ENCODE results near the gene ALAS1.
"Not testable (repeated sequence)": the region's sequence is repeated elsewhere in the genome, so short reads cannot be mapped to it uniquely, and the experiment has no call there.

ALAS1 gene

GRCh38 chr3:52150860-52151259 lies 47.1 kb upstream of the ALAS1 start:
- Histone ChIP-seq H2AFZ (ENCODE audit: low read depth) (no peak overlapping the region), H3K9ac (no peak overlapping the region)

DNA sequence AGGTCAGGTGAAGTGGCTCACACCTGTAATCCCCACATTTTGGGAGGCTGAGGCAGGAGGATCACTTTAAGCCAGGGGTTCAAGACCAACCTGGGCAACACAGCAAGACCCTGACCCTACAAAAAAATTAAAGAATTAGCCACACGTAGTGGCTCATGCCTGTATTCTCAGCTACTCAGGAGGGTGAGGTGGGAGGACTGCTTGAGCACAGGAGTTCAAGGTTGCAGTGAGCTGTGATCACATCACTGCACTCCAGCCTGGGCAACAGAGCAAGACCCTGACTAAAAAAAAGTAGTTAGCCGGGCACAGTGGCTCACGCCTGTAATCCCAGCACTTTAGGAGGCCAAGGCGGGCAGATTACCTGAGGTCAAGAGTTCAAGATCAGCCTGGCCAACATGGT lies 46.0 kb upstream of the ALAS1 start:
- H3K4me2 ChIP-seq; H3K79me2 ChIP-seq (ENCODE audit: insufficient read depth, low read depth); H3K4me1 ChIP-seq (ENCODE audit: low read depth, poor library complexity, severe bottlenecking); H2AFZ ChIP-seq (ENCODE audit: low read depth); H3K36me3 ChIP-seq (ENCODE audit: insufficient read depth); H3K9ac ChIP-seq; H3K27me3 ChIP-seq (ENCODE audit: insufficient read depth, low read depth); H4K20me1 ChIP-seq (ENCODE audit: insufficient read depth); H3K4me3 ChIP-seq (IDR thresholded peaks at IDR 0.05; ENCODE audit: insufficient read depth, low read depth, low read length); H3K27ac ChIP-seq: not testable (repeated sequence)

More at GRCh38 chr3:52150860-52151259, 47.1 kb upstream of the ALAS1 start:
- Histone ChIP-seq H3K4me2 (no peak overlapping the region), H3K4me1 (ENCODE audit: low read depth, poor library complexity, severe bottlenecking) (peaks cover 7% of the 10 kb centered on the region), H3K79me2 (ENCODE audit: insufficient read depth, low read depth) (no peaks in the 10 kb centered on the region), H3K27ac (no peak overlapping the region), H3K27me3 (ENCODE audit: insufficient read depth, low read depth) (no peaks in the 10 kb centered on the region), H4K20me1 (ENCODE audit: insufficient read depth) (no peaks in the 10 kb centered on the region), H3K36me3 (ENCODE audit: insufficient read depth) (no peaks in the 10 kb centered on the region), H3K4me3 (IDR thresholded peaks at IDR 0.05; ENCODE audit: insufficient read depth, low read depth, low read length) (no peak overlapping the region)
- TF ChIP-seq CTCF (conservative IDR thresholded peaks at IDR 0.05; ENCODE audit: low read depth, low read length), result no peak

- H4K20me1 ChIP-seq (ENCODE audit: insufficient read depth), result no peaks in the 10 kb centered on the region
- H3K4me1 ChIP-seq (ENCODE audit: low read depth, poor library complexity, severe bottlenecking), result peaks cover 7% of the 10 kb centered on the region
- H3K4me2 ChIP-seq, result peak overlapping the region; percentile 55
- H3K9ac ChIP-seq, result peak overlapping the region; percentile 60
- H3K79me2 ChIP-seq (ENCODE audit: insufficient read depth, low read depth), result no peaks in the 10 kb centered on the region
- H3K27me3 ChIP-seq (ENCODE audit: insufficient read depth, low read depth), result no peaks in the 10 kb centered on the region
- peak overlapping the region; percentile 87 for H2AFZ ChIP-seq (ENCODE audit: low read depth)
- TF ChIP-seq CTCF (conservative IDR thresholded peaks at IDR 0.05; ENCODE audit: low read depth, low read length), result no peak
- peak overlapping the region; percentile 42 for H3K27ac ChIP-seq
- peak overlapping the region; percentile 68 for H3K4me3 ChIP-seq (IDR thresholded peaks at IDR 0.05; ENCODE audit: insufficient read depth, low read depth, low read length)
- H3K36me3 ChIP-seq (ENCODE audit: insufficient read depth), result no peaks in the 10 kb centered on the region
Measured at GRCh38 chr3:52153389-52154096, 44.4 kb upstream of the ALAS1 start.

DNA sequence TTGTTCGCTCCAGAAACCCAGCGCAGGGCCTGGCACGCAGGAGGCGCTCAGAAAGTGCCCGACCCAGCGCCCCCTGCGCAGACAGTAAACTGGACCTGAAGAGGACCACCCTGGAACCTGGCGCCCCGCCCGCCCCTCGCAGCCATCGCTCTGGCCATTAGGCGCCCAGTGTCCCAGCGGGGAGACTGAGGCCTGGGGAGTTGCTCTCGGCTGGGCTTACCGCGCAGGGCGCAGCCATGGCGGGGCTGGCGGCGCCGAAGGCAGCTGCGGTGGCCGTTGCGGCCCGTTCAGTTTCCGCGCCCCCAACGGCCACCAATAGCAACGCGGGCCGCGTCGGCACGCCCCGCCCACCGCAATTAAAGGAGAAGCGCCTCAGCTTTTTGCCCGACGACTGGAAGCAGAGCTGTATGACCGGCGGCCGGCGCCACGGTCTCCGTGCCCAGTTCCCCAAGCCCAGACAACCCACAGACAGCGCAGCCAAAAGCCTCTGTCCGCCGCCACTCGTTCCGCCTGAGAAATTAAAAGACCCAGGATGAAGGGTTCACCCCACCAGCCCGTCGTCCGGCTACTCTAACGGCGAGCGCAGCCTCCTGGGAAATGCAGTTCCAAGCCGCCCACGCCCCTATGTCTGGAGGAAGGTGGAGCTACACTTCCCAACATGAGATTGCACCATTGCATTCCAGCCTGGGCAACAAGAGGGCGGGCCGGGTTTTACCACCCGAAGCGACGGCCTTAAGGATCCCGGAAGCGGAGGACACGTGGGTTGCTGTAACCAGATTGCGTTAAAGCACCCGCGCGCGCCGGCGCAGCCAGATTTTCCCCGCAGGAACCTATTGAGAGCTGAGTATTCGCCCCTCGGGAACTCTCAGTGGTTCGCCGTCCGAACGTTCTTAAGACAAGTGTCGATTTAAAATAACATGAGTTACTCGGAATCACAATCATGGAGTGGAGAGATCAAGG lies 43.5 kb upstream of the ALAS1 start, which contains the start of gene POC1A:
Gene POC1A, minus strand, starts transcription at position 289 of the 960 bp plus-strand sequence. Its CDS starts 51 bp downstream, at position 238.
- no peaks in the 10 kb centered on the region for H3K36me3 ChIP-seq (ENCODE audit: insufficient read depth)
- H3K79me2 ChIP-seq (ENCODE audit: insufficient read depth, low read depth), result no peaks in the 10 kb centered on the region
- H3K4me2 ChIP-seq, result peak within 1 kb of the TSS; percentile 82
- peak within 1 kb of the TSS; percentile 68 for H3K4me3 ChIP-seq (IDR thresholded peaks at IDR 0.05; ENCODE audit: insufficient read depth, low read depth, low read length)
- peaks cover 7% of the 10 kb centered on the region for H3K4me1 ChIP-seq (ENCODE audit: low read depth, poor library complexity, severe bottlenecking)
- peak within 1 kb of the TSS; percentile 87 for H2AFZ ChIP-seq (ENCODE audit: low read depth)
- H4K20me1 ChIP-seq (ENCODE audit: insufficient read depth), result no peaks in the 10 kb centered on the region
- H3K27ac ChIP-seq, result peak within 1 kb of the TSS; percentile 49
- H3K27me3 ChIP-seq (ENCODE audit: insufficient read depth, low read depth), result no peaks in the 10 kb centered on the region
- no peak for TF ChIP-seq CTCF (conservative IDR thresholded peaks at IDR 0.05; ENCODE audit: low read depth, low read length)
- peak within 1 kb of the TSS; percentile 60 for H3K9ac ChIP-seq

Measured in KMS-11 (cell line).